Glomerular visceral epithelial cell (primary cell): ENCODE data around the gene TMEM82.

Experiments
- DNase-seq: peaks from one replicate; pipeline ENCODE4 v3.0.0-alpha.2; 2016; ENCODE audit errors: extremely low spot score

The TMEM82 gene

GRCh38 chr1:15756143-15757015, 14.1 kb downstream of the TMEM82 start:
- no peak for DNase-seq

- no peak for DNase-seq
Observed at GRCh38 chr1:15757016-15757543, 14.8 kb downstream of the TMEM82 start.

GRCh38 chr1:15757575-15758342, 15.5 kb downstream of the TMEM82 start:
- DNase-seq = no peak

GRCh38 chr1:15758343-15758931, 16.1 kb downstream of the TMEM82 start, which contains the start of gene FBLIM1:
FBLIM1 (plus strand) TSS chr1:15758795; CDS start chr1:15764984, 6,189 bp downstream.
- peak; percentile 55 for DNase-seq

GRCh38 chr1:15758953-15759661, 16.8 kb downstream of the TMEM82 start:
- DNase-seq = peak; percentile 25

GRCh38 chr1:15760520-15761211, 18.4 kb downstream of the TMEM82 start:
- peak; percentile 59 for DNase-seq

GRCh38 chr1:15761366-15762128, 19.2 kb downstream of the TMEM82 start:
- no peak for DNase-seq

GRCh38 chr1:15762546-15762945, 20.2 kb downstream of the TMEM82 start:
- no peak for DNase-seq

- DNase-seq = no peak
Observed at GRCh38 chr1:15764269-15764764, 22.0 kb downstream of the TMEM82 start.

GRCh38 chr1:15764890-15765289, 22.6 kb downstream of the TMEM82 start:
- no peak for DNase-seq

- DNase-seq = peak; percentile 73
Observed at GRCh38 chr1:15765495-15766194, 23.3 kb downstream of the TMEM82 start.

GRCh38 chr1:15767941-15768340, 25.6 kb downstream of the TMEM82 start:
- DNase-seq = no peak

GRCh38 chr1:15768388-15768787, 26.1 kb downstream of the TMEM82 start:
- DNase-seq = no peak

- no peak for DNase-seq
Observed at GRCh38 chr1:15770313-15770962, 28.1 kb downstream of the TMEM82 start.

GRCh38 chr1:15771836-15772515, 29.7 kb downstream of the TMEM82 start:
- DNase-seq = no peak

GRCh38 chr1:15775706-15776105, 33.4 kb downstream of the TMEM82 start:
- no peak for DNase-seq

- no peak for DNase-seq
Observed at GRCh38 chr1:15777909-15778707, 35.8 kb downstream of the TMEM82 start.
